ENCODE measurements around the gene ETV5. TPM values are rescaled to one million over a fixed set of nuclear protein-coding genes. Genes with fewer than 3 reads are reported as not detected.

Gene ETV5
- total and polyA plus RNA-seq, 9 of the 15 experiments (the other 6 are each of a cell fraction or from before 2014, with no cell fraction given) = 9.2 to 25.9 (median 15.9) TPM

GRCh38 chr3:186124592-186124991 lies 15.7 kb upstream of the ETV5 start:
- H3K4me3 ChIP-seq = no peak overlapping the region
- CTCF ChIA-PET (ENCODE audit: low intra/inter-chr PET ratio) = no interaction called here
- in situ Hi-C loops (cut with MboI) = no loop called here
- H3K9me1 ChIP-seq (ENCODE audit: control insufficient read depth, insufficient read depth, low read length) = no peaks in the 10 kb centered on the region
- H3K27me3 ChIP-seq (ENCODE audit: control insufficient read depth in 2 of 2, insufficient read depth in 2 of 2, low read length in 2 of 2) = peaks cover 15 to 52% of the 10 kb centered on the region in 2 experiments; a peak in 4 of 5 replicates
- no peaks in the 10 kb centered on the region for H3K9me3 ChIP-seq (replicated peaks; ENCODE audit: control insufficient read depth, insufficient read depth, low read depth, low read length)
- TF ChIP-seq ZKSCAN3 (CRISPR knock-in tag; IDR thresholded peaks at IDR 0.05) (no peak), RBFOX2 (IDR thresholded peaks at IDR 0.05; ENCODE audit: low read depth, low read length) (no peak), KDM2B (CRISPR knock-in tag; IDR thresholded peaks at IDR 0.05) (no peak), SLC30A9 (CRISPR knock-in tag; IDR thresholded peaks at IDR 0.05) (no peak)
- TF ChIP-seq, protein P1, sequence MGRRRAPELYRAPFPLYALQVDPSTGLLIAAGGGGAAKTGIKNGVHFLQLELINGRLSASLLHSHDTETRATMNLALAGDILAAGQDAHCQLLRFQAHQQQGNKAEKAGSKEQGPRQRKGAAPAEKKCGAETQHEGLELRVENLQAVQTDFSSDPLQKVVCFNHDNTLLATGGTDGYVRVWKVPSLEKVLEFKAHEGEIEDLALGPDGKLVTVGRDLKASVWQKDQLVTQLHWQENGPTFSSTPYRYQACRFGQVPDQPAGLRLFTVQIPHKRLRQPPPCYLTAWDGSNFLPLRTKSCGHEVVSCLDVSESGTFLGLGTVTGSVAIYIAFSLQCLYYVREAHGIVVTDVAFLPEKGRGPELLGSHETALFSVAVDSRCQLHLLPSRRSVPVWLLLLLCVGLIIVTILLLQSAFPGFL (CRISPR knock-in tag; IDR thresholded peaks at IDR 0.05) = no peak
- WGBS (ENCODE audit: insufficient coverage, low coverage, missing lambda C conversion rate) = 10% methylated on average over 5 of the region's 5 CpGs
- H3K36me3 ChIP-seq (ENCODE audit: control insufficient read depth, insufficient read depth, low read length) = no peaks in the 10 kb centered on the region
- H2AFZ ChIP-seq (ENCODE audit: low read depth, low read length) = no peak overlapping the region
- DNase-seq (ENCODE audit: extremely low read depth in 1 of 4, low spot score in 3 of 4) (no peak), ATAC-seq (no peak), FAIRE-seq (no peak)
- H3K9ac ChIP-seq (ENCODE audit: insufficient read depth in 1 of 2, low read depth in 2 of 2, low read length in 2 of 2) = no peak overlapping the region
- H3K27ac ChIP-seq (ENCODE audit: extremely low read depth, low read depth, low read length) = no peak overlapping the region
- POLR2A ChIA-PET = interaction anchor here (0.6 to 1.3 kb wide), 3 partner anchors 8 to 132 kb away, joined by 3 to 4 read pairs (median 3); no protein-coding TSS in a partner anchor
- no peak overlapping the region for H3K4me2 ChIP-seq (ENCODE audit: insufficient read depth, low read length)
- BruUV-seq (replicated peaks) = no TSS peak
- intact Hi-C loops (cut with micrococcal nuclease) = no loop called here
- no peaks in the 10 kb centered on the region for H3K79me2 ChIP-seq (ENCODE audit: control insufficient read depth, insufficient read depth, low read length)
- H4K20me1 ChIP-seq (replicated peaks; ENCODE audit: control insufficient read depth, insufficient read depth, low read length) = 0 out of 2 replicates have a peak, but pooled peaks cover 5% of the 10 kb centered on the region
- H3K4me1 ChIP-seq (replicated peaks in 1 of 2; ENCODE audit: control insufficient read depth in 2 of 2, insufficient read depth in 2 of 2, low read length in 2 of 2) = no peaks in the 10 kb centered on the region

GRCh38 chr3:186123012-186123411 lies 14.1 kb upstream of the ETV5 start:
- Histone ChIP-seq H3K9ac (ENCODE audit: insufficient read depth in 1 of 2, low read depth in 2 of 2, low read length in 2 of 2) (no peak overlapping the region), H3K4me1 (replicated peaks in 1 of 2; ENCODE audit: control insufficient read depth in 2 of 2, insufficient read depth in 2 of 2, low read length in 2 of 2) (no peaks in the 10 kb centered on the region), H4K20me1 (replicated peaks; ENCODE audit: control insufficient read depth, insufficient read depth, low read length) (no peaks in the 10 kb centered on the region), H3K79me2 (ENCODE audit: control insufficient read depth, insufficient read depth, low read length) (no peaks in the 10 kb centered on the region), H2AFZ (ENCODE audit: low read depth, low read length) (no peak overlapping the region), H3K9me1 (ENCODE audit: control insufficient read depth, insufficient read depth, low read length) (no peaks in the 10 kb centered on the region), H3K36me3 (ENCODE audit: control insufficient read depth, insufficient read depth, low read length) (no peaks in the 10 kb centered on the region), H3K9me3 (replicated peaks; ENCODE audit: control insufficient read depth, insufficient read depth, low read depth, low read length) (no peaks in the 10 kb centered on the region), H3K27ac (ENCODE audit: extremely low read depth, low read depth, low read length) (no peak overlapping the region), H3K4me3 (no peak overlapping the region), H3K4me2 (ENCODE audit: insufficient read depth, low read length) (no peak overlapping the region), H3K27me3 (ENCODE audit: control insufficient read depth in 2 of 2, insufficient read depth in 2 of 2, low read length in 2 of 2) (peaks cover 14 to 55% of the 10 kb centered on the region in 2 experiments)
- DNase-seq (ENCODE audit: extremely low read depth in 1 of 4, low spot score in 3 of 4) (no peak), FAIRE-seq (no peak), ATAC-seq (no peak)
- in situ Hi-C loops (cut with MboI) = no loop called here
- BruUV-seq (replicated peaks) = no TSS peak
- POLR2A ChIA-PET = interaction anchor here (0.7 kb wide), 1 partner anchor 10 kb away, joined by 4 read pairs; no protein-coding TSS in a partner anchor
- intact Hi-C loops (cut with micrococcal nuclease) = no loop called here
- CTCF ChIA-PET (ENCODE audit: low intra/inter-chr PET ratio) = no interaction called here
- 0% methylated on average over 5 of the region's 5 CpGs for WGBS (ENCODE audit: insufficient coverage, low coverage, missing lambda C conversion rate)
- TF ChIP-seq ZNF79 (CRISPR knock-in tag; IDR thresholded peaks at IDR 0.05; ENCODE audit: low read depth) (no peak), ZNF717 (CRISPR knock-in tag; IDR thresholded peaks at IDR 0.05) (no peak), ZFPM2 (CRISPR knock-in tag; IDR thresholded peaks at IDR 0.05) (no peak), GABPB2 (CRISPR knock-in tag; conservative IDR thresholded peaks at IDR 0.05) (no peak), MBD2 (IDR thresholded peaks at IDR 0.05; ENCODE audit: borderline replicate concordance, low read depth) (no peak), MEIS2 (IDR thresholded peaks at IDR 0.05; ENCODE audit: partially characterized antibody) (peak; percentile 46)
- TF ChIP-seq, protein P2, sequence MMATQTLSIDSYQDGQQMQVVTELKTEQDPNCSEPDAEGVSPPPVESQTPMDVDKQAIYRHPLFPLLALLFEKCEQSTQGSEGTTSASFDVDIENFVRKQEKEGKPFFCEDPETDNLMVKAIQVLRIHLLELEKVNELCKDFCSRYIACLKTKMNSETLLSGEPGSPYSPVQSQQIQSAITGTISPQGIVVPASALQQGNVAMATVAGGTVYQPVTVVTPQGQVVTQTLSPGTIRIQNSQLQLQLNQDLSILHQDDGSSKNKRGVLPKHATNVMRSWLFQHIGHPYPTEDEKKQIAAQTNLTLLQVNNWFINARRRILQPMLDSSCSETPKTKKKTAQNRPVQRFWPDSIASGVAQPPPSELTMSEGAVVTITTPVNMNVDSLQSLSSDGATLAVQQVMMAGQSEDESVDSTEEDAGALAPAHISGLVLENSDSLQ (IDR thresholded peaks at IDR 0.05) = peak; percentile 84

Data from K562 (cell line).